OCI-M2 (cell line): Measurements from ENCODE around the gene COMT.
"Not testable (repeated sequence)": the region's sequence is repeated elsewhere in the genome, so short reads cannot be mapped to it uniquely, and the experiment has no call there.

Source experiments
- DNase-seq: peaks from one replicate; lab custom pipeline; 2025; ENCODE audit not compliant: unreplicated experiment; lab: John Stamatoyannopoulos, UW

The COMT gene

GRCh38 chr22:19941365-19942082 lies at the start of gene COMT, which contains the start of gene TXNRD2:
TSS of gene COMT (plus strand) at chr22:19941772. CDS start at chr22:19962527, 20,755 bp downstream.
TSS of gene TXNRD2 (minus strand) at chr22:19941818. CDS start at chr22:19941803, 15 bp downstream.
- DNase-seq: no peak

GRCh38 chr22:19892257-19892879 lies 49.2 kb upstream of the COMT start:
- DNase-seq: no peak

- no peak for DNase-seq
Measured at GRCh38 chr22:19892925-19893324, 48.6 kb upstream of the COMT start.

GRCh38 chr22:19893363-19893762 lies 48.2 kb upstream of the COMT start:
- DNase-seq: no peak

DNA sequence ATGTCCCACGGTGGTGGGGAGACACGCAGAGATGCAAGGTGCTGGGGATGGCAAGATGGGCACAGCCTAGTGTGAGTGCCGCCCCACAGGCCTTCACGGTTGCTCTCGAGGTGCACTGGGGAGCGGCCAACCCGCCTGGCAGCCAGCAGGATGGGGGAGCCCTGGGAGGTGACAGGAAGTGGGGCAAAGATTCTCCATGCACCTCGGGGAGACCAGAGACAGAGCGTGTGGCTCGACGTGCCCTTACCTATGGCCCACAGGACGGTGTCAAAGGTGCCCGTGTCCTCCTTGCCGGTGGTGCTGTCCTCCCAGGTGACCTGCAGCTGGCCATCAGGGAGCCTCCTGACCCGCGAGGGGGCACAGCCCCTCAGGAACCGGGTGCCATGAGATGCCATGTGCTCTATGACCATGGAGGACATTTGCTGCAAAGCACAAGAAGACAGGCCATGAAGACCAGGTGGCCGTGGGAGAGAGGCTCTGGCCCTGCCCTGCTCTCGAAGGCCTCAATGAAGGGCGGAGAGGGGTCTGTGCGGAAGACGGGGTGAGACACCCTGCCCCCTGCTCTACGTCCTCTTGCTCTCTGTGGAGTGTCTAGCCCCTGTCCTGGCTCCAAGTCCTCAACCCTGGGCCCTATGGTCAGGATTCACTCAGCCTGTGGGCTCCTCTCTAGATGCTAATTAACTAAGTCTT lies 46.3 kb upstream of the COMT start:
- no peak for DNase-seq

GRCh38 chr22:19896665-19897355 lies 44.8 kb upstream of the COMT start:
- no peak for DNase-seq

DNA sequence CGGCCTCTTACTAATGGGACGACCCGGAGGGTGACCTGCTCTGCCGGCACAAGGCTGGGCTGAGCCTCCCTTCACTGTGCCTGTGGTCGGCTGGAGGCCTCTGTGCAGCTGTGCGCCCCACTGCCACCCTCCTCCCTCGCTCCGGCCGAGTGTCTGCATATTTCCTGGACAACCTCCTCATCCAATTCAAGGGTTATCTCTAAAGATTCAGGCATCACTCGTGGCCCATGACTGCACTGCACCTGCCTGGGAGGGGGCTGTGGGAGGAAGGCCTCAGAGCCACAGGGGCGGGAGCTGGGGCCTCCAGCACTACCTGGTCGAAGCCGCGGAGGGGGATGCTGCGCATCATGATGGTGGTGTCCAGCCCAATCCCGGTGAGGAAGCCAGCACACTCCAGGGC lies 43.8 kb upstream of the COMT start:
- no peak for DNase-seq

DNA sequence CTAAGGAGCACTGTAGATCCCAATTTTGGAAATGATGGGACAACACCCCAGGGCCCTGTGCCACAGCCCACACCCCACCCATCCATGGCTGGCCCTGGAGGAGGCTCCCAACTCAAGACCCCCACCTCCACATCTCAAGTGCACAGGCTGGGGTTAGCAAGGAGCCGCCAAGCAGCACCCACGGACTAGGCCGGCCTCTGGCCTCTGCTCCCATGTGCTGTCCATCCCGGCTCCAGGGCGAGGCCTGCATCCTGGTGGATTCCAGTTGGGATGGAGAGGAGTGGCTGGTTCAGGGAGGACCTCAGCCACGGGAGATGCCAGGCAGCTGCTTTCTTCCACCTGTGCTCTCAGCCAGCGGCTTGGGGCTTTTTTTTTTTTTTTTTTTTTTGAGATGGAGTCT lies 43.4 kb upstream of the COMT start:
- no peak for DNase-seq

DNA sequence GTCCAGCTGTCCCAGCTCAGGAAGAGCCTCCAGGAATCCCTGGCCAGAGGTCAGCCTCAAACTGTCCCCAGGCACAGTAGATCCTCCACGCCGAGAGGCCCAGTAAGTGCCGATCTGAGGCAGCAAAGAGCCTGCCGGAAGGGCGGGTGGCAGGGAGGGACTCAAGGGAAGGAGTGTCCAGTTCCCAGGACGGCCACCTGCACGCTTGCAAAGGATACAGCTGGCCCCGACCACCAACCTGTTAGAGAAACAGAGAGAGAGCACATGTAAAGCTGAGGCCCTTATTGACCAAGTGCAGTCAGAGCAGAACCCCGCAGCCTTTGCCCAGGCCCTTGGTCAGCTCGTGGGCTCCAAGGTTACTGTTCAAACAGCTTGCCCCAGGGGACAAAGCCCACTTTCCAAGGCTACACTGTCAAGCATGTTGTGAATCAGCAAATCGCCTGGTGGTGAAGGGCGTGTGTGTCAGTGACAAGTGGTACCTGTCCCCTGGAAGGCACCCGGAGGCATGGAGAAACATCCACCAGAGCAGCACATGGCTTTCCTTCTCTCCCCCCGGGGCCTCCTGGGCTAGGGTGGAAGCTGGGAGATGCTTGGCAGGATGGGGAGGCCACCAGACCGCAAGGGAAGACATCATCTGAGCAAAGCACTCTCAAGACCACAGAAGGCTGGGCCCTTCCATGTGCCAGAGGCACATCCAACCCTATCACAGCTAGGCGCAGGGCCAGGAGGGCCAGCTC lies 42.6 kb upstream of the COMT start:
- no peak for DNase-seq

DNA sequence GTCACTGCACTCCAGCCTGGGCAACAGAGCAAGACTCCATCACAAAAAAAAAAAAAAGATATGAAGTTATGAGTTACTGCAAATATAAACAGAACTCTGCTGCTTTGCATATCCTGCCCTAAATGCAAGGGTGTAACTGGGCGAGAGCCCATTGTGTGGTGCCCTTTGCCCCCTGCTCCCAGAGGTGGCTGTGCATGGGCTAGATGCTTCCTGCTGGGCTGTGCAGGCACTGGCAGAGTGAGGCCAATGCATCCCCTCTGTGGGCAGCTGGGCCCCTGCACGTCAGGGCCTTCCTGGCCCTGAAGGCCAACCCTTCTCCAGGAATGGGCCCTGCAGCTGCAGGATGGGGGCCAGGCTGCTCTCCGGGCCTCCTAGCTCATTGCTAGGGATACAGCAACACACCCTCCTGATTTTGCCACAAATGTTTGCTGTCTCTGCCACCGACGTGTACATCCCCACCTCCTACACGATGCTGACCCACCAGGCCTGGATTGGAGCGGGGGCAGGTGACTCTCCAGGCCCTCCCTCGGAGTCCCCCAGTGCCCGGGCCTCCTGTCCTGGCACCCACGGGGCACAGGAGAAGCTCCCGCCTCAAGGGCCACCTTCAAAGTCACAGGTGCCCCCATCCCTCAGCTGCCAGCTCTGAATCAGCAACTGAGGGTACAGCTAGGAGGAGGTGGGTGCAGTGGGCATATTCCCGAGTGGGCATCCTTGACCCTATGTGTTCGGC lies 40.7 kb upstream of the COMT start:
- no peak for DNase-seq

DNA sequence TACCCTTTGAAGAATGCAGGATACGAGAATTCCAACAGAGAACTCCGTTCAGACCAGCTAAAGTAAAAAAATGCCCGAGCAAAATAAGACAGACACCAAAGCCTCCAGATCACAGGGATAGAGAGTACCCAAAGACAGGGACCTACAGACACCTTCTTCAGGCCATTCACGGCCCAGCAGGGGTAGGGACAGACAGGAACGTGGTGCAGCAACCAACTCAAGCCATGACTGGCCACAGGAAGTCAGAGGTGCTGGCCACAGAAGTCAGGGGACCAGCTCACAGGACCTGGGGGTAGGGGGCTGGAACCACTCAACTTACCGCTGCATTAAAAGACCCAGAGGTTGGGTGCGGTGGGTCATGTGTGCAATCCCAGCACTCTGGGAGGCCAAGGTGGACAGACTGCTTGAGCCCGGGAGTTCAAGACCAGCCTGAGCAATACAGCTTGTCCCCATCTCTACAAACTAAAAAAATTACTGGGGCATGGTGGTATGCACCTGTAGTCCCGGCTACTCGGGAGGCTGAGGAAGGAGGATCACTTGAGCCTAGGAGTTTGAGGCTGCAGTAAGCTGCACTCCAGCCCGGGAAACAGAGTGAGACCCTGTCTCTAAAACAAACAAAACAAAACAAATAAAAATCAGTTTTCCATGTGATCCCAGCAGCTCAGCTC lies 39.9 kb upstream of the COMT start:
- DNase-seq: no peak

DNA sequence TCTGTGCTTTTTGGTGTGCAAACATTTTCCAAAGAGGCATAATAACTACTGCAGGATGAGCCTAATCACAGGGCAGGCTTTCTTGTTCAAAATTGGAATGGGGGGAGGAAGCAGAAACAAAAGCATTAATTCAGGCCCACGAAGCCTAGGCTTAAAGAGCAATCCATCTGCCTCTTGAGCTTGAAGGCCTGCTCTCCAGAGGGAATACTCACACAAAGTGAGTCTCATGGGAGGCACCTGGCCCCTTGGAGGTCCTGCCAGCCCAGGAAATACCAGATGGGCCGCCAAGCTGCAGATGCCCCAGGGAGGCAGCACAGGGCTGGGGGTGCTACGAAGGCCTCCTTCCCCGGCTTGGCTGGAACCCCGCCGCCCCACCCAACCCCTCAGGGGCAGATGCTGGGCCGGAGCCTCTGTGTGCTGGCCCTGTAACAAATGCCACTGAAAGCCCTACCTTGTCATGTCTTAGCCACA lies 39.3 kb upstream of the COMT start:
- no peak for DNase-seq

DNA sequence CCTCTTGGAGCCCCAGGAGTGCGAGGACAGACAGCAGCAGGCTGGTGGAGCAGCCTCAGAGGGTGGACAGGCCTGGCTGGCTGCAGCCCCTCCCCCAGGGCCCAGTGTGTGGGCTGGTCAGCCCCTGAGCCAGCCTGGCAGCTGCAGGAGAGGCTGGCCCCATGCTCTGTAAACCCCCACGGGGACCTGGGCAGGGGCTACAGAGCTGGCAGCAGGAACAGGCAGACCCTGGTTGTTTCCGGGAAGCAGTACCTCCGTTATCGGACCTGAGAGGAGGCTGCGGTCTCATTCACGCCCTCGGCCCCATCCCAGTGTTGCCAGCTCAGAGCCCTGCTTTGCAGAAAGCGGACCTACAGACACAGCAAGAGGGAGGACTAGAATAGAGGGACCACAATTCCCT lies 38.5 kb upstream of the COMT start:
- DNase-seq: no peak

GRCh38 chr22:19903513-19903912 lies 38.1 kb upstream of the COMT start:
- no peak for DNase-seq

- DNase-seq: no peak
Measured at GRCh38 chr22:19904174-19904856, 37.3 kb upstream of the COMT start.

DNA sequence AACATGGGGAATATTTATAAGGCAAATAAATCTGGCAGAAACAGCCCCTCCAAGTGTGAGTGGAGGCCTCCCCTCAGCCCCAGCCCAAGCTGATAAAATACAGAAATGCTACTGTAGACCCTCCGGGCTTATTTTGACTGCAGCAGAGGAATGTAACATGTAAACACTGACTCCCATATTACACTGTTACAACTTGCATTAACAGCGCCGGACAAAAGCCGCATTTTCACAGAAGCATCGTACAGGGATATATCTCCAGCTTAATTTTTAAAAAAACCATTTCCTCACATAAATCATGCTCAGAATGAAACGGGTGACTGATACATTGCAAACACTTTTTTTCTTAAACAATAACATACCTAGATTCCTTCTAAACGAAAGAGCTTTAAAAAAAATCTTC lies 36.6 kb upstream of the COMT start:
- no peak for DNase-seq

- DNase-seq: no peak
Measured at GRCh38 chr22:19905347-19906276, 36.0 kb upstream of the COMT start.

GRCh38 chr22:19906864-19907263 lies 34.7 kb upstream of the COMT start:
- DNase-seq: not testable (repeated sequence)
